Stimulated activated CD4-positive, alpha-beta T cell treated with anti-CD3 and anti-CD28 coated beads, Interleukin-2, amount 100 ng/mL, for 4 hours (primary cell): ENCODE results near the gene COL4A2.

Experiments
- DNase-seq: peaks from one replicate; pipeline ENCODE4 v3.0.0-alpha.2; 2020; ENCODE audit warnings: low read depth

The COL4A2 gene

GRCh38 chr13:110533771-110534670, 226.9 kb downstream of the COL4A2 start:
- DNase-seq: no peak

- no peak for DNase-seq
These were observed 228.4 kb downstream of the COL4A2 start for GRCh38 chr13:110535526-110535925.

- no peak for DNase-seq
These were observed 229.1 kb downstream of the COL4A2 start for GRCh38 chr13:110536006-110536693.

- no peak for DNase-seq
These were observed 231.5 kb downstream of the COL4A2 start for GRCh38 chr13:110538632-110539031.

- DNase-seq: no peak
These were observed 232.8 kb downstream of the COL4A2 start for GRCh38 chr13:110539894-110540293.

GRCh38 chr13:110540871-110541525, 233.9 kb downstream of the COL4A2 start:
- DNase-seq: no peak

GRCh38 chr13:110541526-110541920, 234.4 kb downstream of the COL4A2 start:
- DNase-seq: no peak

- DNase-seq: no peak
These were observed 235.2 kb downstream of the COL4A2 start for GRCh38 chr13:110542169-110542796.

- DNase-seq: no peak
These were observed 239.3 kb downstream of the COL4A2 start for GRCh38 chr13:110546378-110546777.

GRCh38 chr13:110546926-110547325, 239.8 kb downstream of the COL4A2 start:
- DNase-seq: no peak

- DNase-seq: no peak
These were observed 242.1 kb downstream of the COL4A2 start for GRCh38 chr13:110548891-110549794.

GRCh38 chr13:110549795-110550160, 242.7 kb downstream of the COL4A2 start:
- DNase-seq: no peak

GRCh38 chr13:110551284-110551683, 244.2 kb downstream of the COL4A2 start:
- no peak for DNase-seq

GRCh38 chr13:110552767-110553166, 245.7 kb downstream of the COL4A2 start:
- DNase-seq: no peak

GRCh38 chr13:110553417-110553816, 246.3 kb downstream of the COL4A2 start:
- DNase-seq: no peak

GRCh38 chr13:110554227-110554836, 247.2 kb downstream of the COL4A2 start:
- no peak for DNase-seq

GRCh38 chr13:110554946-110555345, 247.9 kb downstream of the COL4A2 start:
- no peak for DNase-seq

GRCh38 chr13:110555601-110556223, 248.6 kb downstream of the COL4A2 start:
- no peak for DNase-seq

- no peak for DNase-seq
These were observed 249.1 kb downstream of the COL4A2 start for GRCh38 chr13:110556224-110556606.

- no peak for DNase-seq
These were observed 250.0 kb downstream of the COL4A2 start for GRCh38 chr13:110557082-110557481.
